GM21515 (cell line): ENCODE data around the gene MATN3.

ENCODE experiments used
- ATAC-seq: cut with Tn5 transposase; IDR thresholded peaks from one replicate; pipeline ENCODE4 v1.9.1; 2021; ENCODE audit not compliant: unreplicated experiment

MATN3 gene

DNA sequence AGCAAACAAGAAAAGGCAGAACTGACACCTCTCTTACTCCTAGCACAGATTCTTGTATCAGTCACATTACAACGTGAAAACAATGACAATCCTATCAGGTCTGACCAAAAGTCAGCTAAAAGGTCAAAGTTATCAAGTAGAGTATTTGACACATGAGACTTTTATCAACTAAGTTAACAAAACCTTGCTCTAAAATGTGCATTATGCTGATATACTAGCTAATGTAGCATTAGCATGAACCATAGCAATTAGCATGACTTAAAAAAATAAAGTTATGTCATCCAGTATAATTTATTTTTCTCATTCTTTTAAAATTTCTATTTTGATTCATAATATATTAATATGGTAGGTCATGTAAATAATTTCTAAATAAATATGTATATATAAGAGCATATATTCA is 69.3 kb downstream of the MATN3 start:
- no peak for ATAC-seq

DNA sequence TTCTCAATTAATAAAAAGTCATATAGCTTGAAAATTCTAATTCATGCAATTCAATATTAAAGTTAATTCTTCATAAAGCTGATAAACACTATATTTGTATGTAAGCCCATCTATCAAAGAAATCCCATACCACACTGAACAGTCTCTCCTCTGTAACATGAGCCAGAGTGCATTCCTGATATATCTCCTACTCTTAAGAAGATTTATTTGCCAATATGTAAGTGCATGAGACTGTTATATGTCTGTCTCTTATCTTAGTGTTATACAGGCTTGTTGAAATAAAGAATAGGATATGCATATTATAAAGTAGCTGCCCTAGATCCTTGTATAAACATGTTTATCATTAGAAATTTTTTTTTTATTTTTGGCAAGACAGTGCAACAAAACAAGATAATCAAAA is 70.3 kb downstream of the MATN3 start:
- no peak for ATAC-seq
